H1 (cell line): ENCODE data around the gene HAGH. TPM values are rescaled to one million over a fixed set of nuclear protein-coding genes. Genes with fewer than 3 reads are reported as not detected.

Experiments used
- CTCF ChIA-PET: fragments of 300-600 bp; sonication (Branson Sonifier 250); formaldehyde crosslinking; loops from one replicate; lab custom pipeline; 2021; ENCODE audit not compliant: partially characterized antibody; lab: Charles Lee
- POLR2A ChIA-PET: fragments of 300-600 bp; sonication (Branson Sonifier 250); formaldehyde crosslinking; loops from one replicate; lab custom pipeline; 2021; ENCODE audit warnings: inconsistent platforms; ENCODE audit not compliant: partially characterized antibody; lab: Charles Lee
- DNase-seq, 2 experiments: peaks; one replicate each; pipeline versions ENCODE4 v3.0.0 to v3.0.0-alpha.2; 2010 to 2022; ENCODE audit warnings: low spot score in 2 of 2, low read depth in 1 of 2, mixed read lengths in 1 of 2
- FAIRE-seq: peaks from 2 replicates; lab custom pipeline; 2011; peaks lifted over from hg19 to GRCh38; lab: Jason Lieb, UNC
- H2AFZ ChIP-seq: 2 replicates; pipeline ENCODE4 v1.8.1; 2012; ENCODE audit warnings: low read length, inconsistent platforms
- H2AK5ac ChIP-seq: 2 replicates; pipeline ENCODE4 v1.6.1; 2013; ENCODE audit warnings: low read depth, low read length
- H2BK120ac ChIP-seq: replicated peaks from 2 replicates; pipeline ENCODE3; 2013; ENCODE audit warnings: low read depth, low read length, inconsistent platforms
- H2BK12ac ChIP-seq: 2 replicates; pipeline ENCODE4 v1.6.1; 2013; ENCODE audit warnings: low read depth, low read length
- H2BK15ac ChIP-seq: 2 replicates; pipeline ENCODE4 v1.6.1; 2013; ENCODE audit warnings: low read length
- H2BK20ac ChIP-seq: 2 replicates; pipeline ENCODE4 v1.6.1; 2013; ENCODE audit warnings: low read length
- H2BK5ac ChIP-seq: 2 replicates; pipeline ENCODE4 v1.6.1; 2013; ENCODE audit warnings: low read depth, low read length
- H3K14ac ChIP-seq: 2 replicates; pipeline ENCODE4 v1.6.1; 2013; ENCODE audit warnings: inconsistent platforms; ENCODE audit not compliant: insufficient read length
- H3K18ac ChIP-seq: 2 replicates; pipeline ENCODE4 v1.6.1; 2013; ENCODE audit warnings: low read length; ENCODE audit errors: extremely low read depth
- H3K23ac ChIP-seq: 2 replicates; pipeline ENCODE4 v1.6.1; 2013; ENCODE audit warnings: inconsistent platforms; ENCODE audit not compliant: insufficient read length
- H3K23me2 ChIP-seq: 2 replicates; pipeline ENCODE4 v1.6.1; 2013; ENCODE audit warnings: low read depth, low read length
- H3K27ac ChIP-seq: 2 replicates; pipeline ENCODE4 v1.6.1; 2011; ENCODE audit warnings: low read depth, low read length, inconsistent platforms
- H3K27me3 ChIP-seq, 4 experiments: replicated peaks in 1 of 4; 1 replicate in 1 of 4; 2 replicates in 3 of 4; pipeline versions ENCODE4 v1.6.1 to v1.8.1; 2011 to 2013; ENCODE audit warnings: low read length in 3 of 4, mild to moderate bottlenecking in 3 of 4, inconsistent platforms in 2 of 4, mixed read lengths in 2 of 4, moderate library complexity in 1 of 4; ENCODE audit not compliant: control insufficient read depth in 3 of 4, insufficient read depth in 3 of 4; ENCODE audit errors: extremely low read depth in 1 of 4
- H3K36me3 ChIP-seq, 4 experiments: 2 replicates each; pipeline versions ENCODE4 v1.6.1 to v1.8.1; 2011 to 2013; ENCODE audit warnings: mild to moderate bottlenecking in 4 of 4, low read length in 3 of 4, moderate library complexity in 2 of 4, control low read depth in 1 of 4, inconsistent platforms in 1 of 4; ENCODE audit not compliant: insufficient read depth in 4 of 4, control insufficient read depth in 2 of 4
- H3K4ac ChIP-seq: replicated peaks from 2 replicates; pipeline ENCODE3; 2013; ENCODE audit warnings: low read length, low read depth, mixed read lengths, inconsistent platforms; ENCODE audit not compliant: insufficient read length
- H3K4me1 ChIP-seq, 4 experiments: replicated peaks in 1 of 4; 1 replicate in 1 of 4; 2 replicates in 3 of 4; pipeline versions ENCODE4 v1.6.1 to v1.8.1; 2011 to 2013; ENCODE audit warnings: low read length in 3 of 4, inconsistent platforms in 2 of 4, mixed read lengths in 1 of 4; ENCODE audit not compliant: insufficient read depth in 4 of 4, control insufficient read depth in 3 of 4
- H3K4me2 ChIP-seq, 2 experiments: 2 replicates each; pipeline versions ENCODE4 v1.6.1 to v1.8.1; 2011 to 2013; ENCODE audit warnings: low read depth in 2 of 2, low read length in 2 of 2, control low read depth in 1 of 2, inconsistent platforms in 1 of 2, mild to moderate bottlenecking in 1 of 2; ENCODE audit not compliant: insufficient read depth in 1 of 2
- H3K4me3 ChIP-seq, 4 experiments: fragments of 200-600, 300-600 bp in 1 of 4; sonication (generic), shearing (Covaris generic), sonication (Bioruptor Twin) in 1 of 4; 2 replicates each; pipeline versions ENCODE4 v1.5.1 to v1.8.1; 2011 to 2016; ENCODE audit warnings: low read length in 4 of 4, low read depth in 3 of 4, control low read depth in 2 of 4, inconsistent platforms in 2 of 4, mild to moderate bottlenecking in 2 of 4, mixed read lengths in 1 of 4, moderate library complexity in 1 of 4; ENCODE audit not compliant: insufficient read depth in 2 of 4; ENCODE audit errors: extremely low read depth in 1 of 4
- H3K56ac ChIP-seq: replicated peaks from 2 replicates; pipeline ENCODE3; 2013; ENCODE audit warnings: low read depth, mild to moderate bottlenecking, mixed read lengths, low read length, inconsistent platforms; ENCODE audit not compliant: insufficient read length
- H3K79me1 ChIP-seq: 2 replicates; pipeline ENCODE4 v1.6.1; 2013; ENCODE audit warnings: low read depth, low read length, control low read depth
- H3K79me2 ChIP-seq, 2 experiments: 2 replicates each; pipeline versions ENCODE4 v1.6.1 to v1.8.1; 2012 to 2013; ENCODE audit warnings: low read length in 2 of 2, mild to moderate bottlenecking in 2 of 2, inconsistent platforms in 1 of 2; ENCODE audit not compliant: insufficient read depth in 2 of 2, control insufficient read depth in 1 of 2
- H3K9ac ChIP-seq, 4 experiments: replicated peaks in 1 of 4; 1 replicate in 1 of 4; 2 replicates in 3 of 4; pipeline versions ENCODE4 v1.6.1 to v1.8.1; 2011 to 2013; ENCODE audit warnings: low read depth in 3 of 4, low read length in 3 of 4, control low read depth in 2 of 4, mild to moderate bottlenecking in 2 of 4, moderate library complexity in 2 of 4, inconsistent platforms in 1 of 4; ENCODE audit errors: extremely low read depth in 1 of 4
- H3K9me3 ChIP-seq, 2 experiments: 2 replicates each; pipeline versions ENCODE4 v1.6.1 to v1.8.1; 2012 to 2013; ENCODE audit warnings: mild to moderate bottlenecking in 2 of 2, moderate library complexity in 2 of 2, control low read depth in 1 of 2, inconsistent platforms in 1 of 2, low read depth in 1 of 2, low read length in 1 of 2, mixed read lengths in 1 of 2; ENCODE audit not compliant: insufficient read depth in 2 of 2
- H4K20me1 ChIP-seq, 2 experiments: replicated peaks in 1 of 2; 2 replicates each; pipeline versions ENCODE3 to v1.8.1; 2011 to 2013; ENCODE audit warnings: inconsistent platforms in 2 of 2, low read length in 2 of 2, mild to moderate bottlenecking in 1 of 2; ENCODE audit not compliant: insufficient read depth in 2 of 2, control insufficient read depth in 1 of 2
- H4K5ac ChIP-seq: 2 replicates; pipeline ENCODE4 v1.6.1; 2013; ENCODE audit warnings: low read length, low read depth, mixed read lengths, inconsistent platforms; ENCODE audit not compliant: insufficient read length
- H4K8ac ChIP-seq: 2 replicates; pipeline ENCODE4 v1.8.0; 2013; ENCODE audit warnings: mild to moderate bottlenecking, moderate library complexity, low read length, inconsistent platforms; ENCODE audit not compliant: insufficient read depth; ENCODE audit errors: extremely low read depth
- H4K91ac ChIP-seq: replicated peaks from 2 replicates; pipeline ENCODE3; 2013; ENCODE audit warnings: low read length, mixed read lengths, inconsistent platforms; ENCODE audit not compliant: insufficient read length
- POLR2A ChIP-seq, 2 experiments: IDR thresholded peaks; 1 replicate in 1 of 2; 2 replicates in 1 of 2; pipeline ENCODE4 v1.6.1; 2011; ENCODE audit warnings: low read depth in 2 of 2, low read length in 2 of 2, mild to moderate bottlenecking in 2 of 2; ENCODE audit errors: control extremely low read depth in 1 of 2
- SP4 ChIP-seq: IDR thresholded peaks from 2 replicates; pipeline ENCODE4 v1.6.1; 2012; ENCODE audit warnings: low read length, inconsistent platforms
- WGBS, 2 experiments: shearing (Covaris generic) in 1 of 2; methylation state at CpG; one replicate each; pipeline versions ENCODE4 v1.1.6 to v1.1.7; 2013 to 2015; ENCODE audit warnings: low lambda C conversion rate in 2 of 2, mixed read lengths in 2 of 2, inconsistent platforms in 1 of 2, low coverage in 1 of 2, missing lambda C conversion rate in 1 of 2; ENCODE audit not compliant: insufficient replicate concordance in 2 of 2, insufficient coverage in 1 of 2, insufficient read length in 1 of 2; ENCODE audit errors: extremely low coverage in 1 of 2, missing lambda C conversion rate in 1 of 2; 5-methylcytosine and 5-hydroxymethylcytosine counted together
- polyA plus RNA-seq, 7 experiments: library from polyadenylated mRNA; depleted of rRNA in 3 of 7; stranded (reverse) in 5 of 7; unstranded in 2 of 7; fragments of >200 nt in 5 of 7; fragments of 200-250 nt in 2 of 7; gene quantifications; 1 replicate in 5 of 7; 2 replicates in 1 of 7; 4 replicates in 1 of 7; pipeline versions ENCODE4 v1.2.1 to v1.2.3, GENCODE V29; 2011 to 2013; ENCODE audit warnings: missing spikeins in 2 of 7, mixed read lengths in 2 of 7
- total RNA-seq: library from RNA; stranded (reverse); fragmentation: NEBNext Ultra II Directional; extraction: Animal tissue kit (Norgen Biotek cat#: 25700); gene quantifications from 2 replicates; pipeline ENCODE4 v1.2.1, GENCODE V29; 2021

The HAGH gene
- total and polyA plus RNA-seq, 2 of the 8 experiments (the other 6 are each of a cell fraction or from before 2014, with no cell fraction given), result 28.7 to 40.6 TPM

- Histone ChIP-seq H4K8ac (peak overlapping the region; percentile 46; the same call in 1 of the 2 replicates), H2BK120ac (no peak overlapping the region), H3K4me1 (peaks cover 0 to 8% (median 5%) of the 10 kb centered on the region in 4 experiments; a peak in 5 of 7 replicates), H2BK5ac (no peak overlapping the region), H3K4me3 (no peak overlapping the region), H2AK5ac (no peak overlapping the region), H2BK12ac (no peak overlapping the region), H3K36me3 (peaks cover 0 to 23% (median 8%) of the 10 kb centered on the region in 4 experiments; a peak in 5 of 8 replicates), H2BK20ac (no peak overlapping the region), H3K79me1 (peaks cover 6% of the 10 kb centered on the region), H3K4me2 (no peak overlapping the region; a peak in 1 of 4 replicates), H4K5ac (no peak overlapping the region), H3K56ac (no peak overlapping the region), H4K91ac (no peak overlapping the region), H3K23ac (no peak overlapping the region), H4K20me1 (peaks cover 0 to 30% of the 10 kb centered on the region in 2 experiments), H3K23me2 (peaks cover 17% of the 10 kb centered on the region), H3K4ac (no peak overlapping the region), H3K9me3 (no peaks in the 10 kb centered on the region), H3K27me3 (no peaks in the 10 kb centered on the region), H2AFZ (no peak overlapping the region), H3K27ac (no peak overlapping the region), H2BK15ac (no peak overlapping the region), H3K18ac (no peak overlapping the region), H3K9ac (no peak overlapping the region), H3K14ac (no peak overlapping the region), H3K79me2 (peaks cover 0 to 15% of the 10 kb centered on the region in 2 experiments; a peak in 1 of 4 replicates)
- POLR2A ChIA-PET, result interaction anchor here (0.6 to 13.5 kb wide), 10 partner anchors 4 to 1355 kb away, joined by 3 to 246 read pairs (median 4); partner anchors contain the start of genes EME2, JPT2, MRPS34 and NME3
- WGBS, 2 experiments, result 94% methylated on average over 20 of the region's 30 CpGs; no CpG with 5 or more reads in 1 of the 2 experiments
- TF ChIP-seq POLR2A (IDR thresholded peaks at IDR 0.05; ENCODE audit: control extremely low read depth in 1 of 2, low read depth in 2 of 2, low read length in 2 of 2) (peak in 1 of 2 experiments; percentile 17; a peak in 1 of 3 replicates), SP4 (no peak)
- DNase-seq (no peak), FAIRE-seq (no peak)
- CTCF ChIA-PET, result interaction anchor here (1.1 to 2.7 kb wide), 7 partner anchors 8 to 48 kb away, joined by 3 to 13 read pairs (median 5); partner anchors contain the start of genes IGFALS, NUBP2 and SPSB3
These were observed 51.4 kb downstream of the HAGH start for GRCh38 chr16:1775006-1775845.
